HUES64 (cell line): ENCODE measurements around the gene FBXL20.

Experiments used
- H3K27ac ChIP-seq: 2 replicates; pipeline ENCODE4 v1.7.0; 2013; ENCODE audit warnings: low read depth, low read length, inconsistent platforms
- H3K27me3 ChIP-seq: 2 replicates; pipeline ENCODE4 v1.6.1; 2013; ENCODE audit warnings: mild to moderate bottlenecking, low read length; ENCODE audit not compliant: insufficient read depth
- H3K36me3 ChIP-seq: 2 replicates; pipeline ENCODE4 v1.6.1; 2013; ENCODE audit warnings: mild to moderate bottlenecking, low read length; ENCODE audit not compliant: insufficient read depth
- H3K4me1 ChIP-seq: 2 replicates; pipeline ENCODE4 v1.6.1; 2013; ENCODE audit warnings: mild to moderate bottlenecking, low read length, moderate library complexity; ENCODE audit not compliant: insufficient read depth
- H3K4me3 ChIP-seq: 2 replicates; pipeline ENCODE4 v1.5.1; 2013; ENCODE audit warnings: mild to moderate bottlenecking, low read length, moderate library complexity
- H3K9ac ChIP-seq: 2 replicates; pipeline ENCODE4 v1.6.1; 2013; ENCODE audit warnings: mild to moderate bottlenecking, low read depth, low read length
- H3K9me3 ChIP-seq: 2 replicates; pipeline ENCODE4 v1.6.1; 2013; ENCODE audit warnings: low read depth, low read length; ENCODE audit not compliant: insufficient read depth
- WGBS: fragments of 150-250, 120-280 bp; methylation state at CpG from one replicate; pipeline ENCODE4 v1.1.7; 2013; ENCODE audit warnings: missing lambda C conversion rate; 5-methylcytosine and 5-hydroxymethylcytosine counted together

Gene FBXL20

GRCh38 chr17:39236981-39237441, 164.4 kb downstream of the FBXL20 start:
- H3K36me3 ChIP-seq: no peaks in the 10 kb centered on the region
- WGBS: 92% methylated on average over 6 of the region's 6 CpGs
- H3K9ac ChIP-seq: no peak overlapping the region
- H3K27ac ChIP-seq: no peak overlapping the region
- H3K4me1 ChIP-seq: no peaks in the 10 kb centered on the region
- no peaks in the 10 kb centered on the region for H3K9me3 ChIP-seq
- no peaks in the 10 kb centered on the region for H3K27me3 ChIP-seq
- H3K4me3 ChIP-seq: no peak overlapping the region

GRCh38 chr17:39236450-39236927, 164.9 kb downstream of the FBXL20 start:
- no peaks in the 10 kb centered on the region for H3K9me3 ChIP-seq
- no peak overlapping the region for H3K27ac ChIP-seq
- no peak overlapping the region for H3K9ac ChIP-seq
- no peak overlapping the region for H3K4me3 ChIP-seq
- WGBS: 73% methylated on average over 5 of the region's 5 CpGs
- no peaks in the 10 kb centered on the region for H3K27me3 ChIP-seq
- no peaks in the 10 kb centered on the region for H3K36me3 ChIP-seq
- peaks cover 4% of the 10 kb centered on the region; the same call in 1 of the 2 replicates for H3K4me1 ChIP-seq

GRCh38 chr17:39235555-39236449, 165.6 kb downstream of the FBXL20 start:
- Histone ChIP-seq H3K4me1 (peaks cover 7% of the 10 kb centered on the region; the same call in 1 of the 2 replicates), H3K27me3 (no peaks in the 10 kb centered on the region), H3K4me3 (no peak overlapping the region; the same call in 1 of the 2 replicates), H3K9ac (no peak overlapping the region), H3K27ac (no peak overlapping the region), H3K36me3 (no peaks in the 10 kb centered on the region), H3K9me3 (no peaks in the 10 kb centered on the region)
- WGBS: 53% methylated on average over 17 of the region's 18 CpGs

- Histone ChIP-seq H3K27ac (no peak overlapping the region), H3K4me1 (peaks cover 10% of the 10 kb centered on the region; the same call in 1 of the 2 replicates), H3K4me3 (peak overlapping the region; percentile 38), H3K9me3 (no peaks in the 10 kb centered on the region), H3K36me3 (no peaks in the 10 kb centered on the region), H3K27me3 (peaks cover 7% of the 10 kb centered on the region; the same call in 1 of the 2 replicates), H3K9ac (no peak overlapping the region; the same call in 1 of the 2 replicates)
- 26% methylated on average over 20 of the region's 22 CpGs for WGBS
These were observed 169.6 kb downstream of the FBXL20 start for GRCh38 chr17:39231591-39232551.

- no peak overlapping the region for H3K27ac ChIP-seq
- H3K9me3 ChIP-seq: no peaks in the 10 kb centered on the region
- 77% methylated on average over 8 of the region's 10 CpGs for WGBS
- no peak overlapping the region for H3K4me3 ChIP-seq
- H3K36me3 ChIP-seq: no peaks in the 10 kb centered on the region
- H3K27me3 ChIP-seq: peaks cover 15% of the 10 kb centered on the region
- H3K4me1 ChIP-seq: peaks cover 12% of the 10 kb centered on the region
- no peak overlapping the region for H3K9ac ChIP-seq
These were observed 170.3 kb downstream of the FBXL20 start for GRCh38 chr17:39231091-39231561.

GRCh38 chr17:39230361-39230760, 171.1 kb downstream of the FBXL20 start:
- WGBS: 95% methylated on average over 1 of the region's 1 CpG
- peaks cover 20% of the 10 kb centered on the region for H3K27me3 ChIP-seq
- H3K9ac ChIP-seq: no peak overlapping the region
- no peaks in the 10 kb centered on the region for H3K36me3 ChIP-seq
- no peaks in the 10 kb centered on the region for H3K9me3 ChIP-seq
- H3K4me1 ChIP-seq: peaks cover 13% of the 10 kb centered on the region
- H3K4me3 ChIP-seq: no peak overlapping the region
- no peak overlapping the region for H3K27ac ChIP-seq

- H3K4me3 ChIP-seq: no peak overlapping the region
- peaks cover 13% of the 10 kb centered on the region for H3K4me1 ChIP-seq
- peaks cover 30% of the 10 kb centered on the region for H3K27me3 ChIP-seq
- no peak overlapping the region for H3K27ac ChIP-seq
- no peak overlapping the region for H3K9ac ChIP-seq
- WGBS: 70% methylated on average over 11 of the region's 11 CpGs
- no peaks in the 10 kb centered on the region for H3K36me3 ChIP-seq
- H3K9me3 ChIP-seq: no peaks in the 10 kb centered on the region
These were observed 172.0 kb downstream of the FBXL20 start for GRCh38 chr17:39229274-39229913.

GRCh38 chr17:39227364-39227919, 174.0 kb downstream of the FBXL20 start:
- no peaks in the 10 kb centered on the region for H3K36me3 ChIP-seq
- H3K27me3 ChIP-seq: peaks cover 50% of the 10 kb centered on the region
- H3K9ac ChIP-seq: no peak overlapping the region
- no peaks in the 10 kb centered on the region for H3K9me3 ChIP-seq
- WGBS: 87% methylated on average over 2 of the region's 2 CpGs
- no peak overlapping the region for H3K4me3 ChIP-seq
- H3K4me1 ChIP-seq: peaks cover 13% of the 10 kb centered on the region
- H3K27ac ChIP-seq: no peak overlapping the region

- H3K27ac ChIP-seq: no peak overlapping the region
- H3K9me3 ChIP-seq: no peaks in the 10 kb centered on the region
- no peaks in the 10 kb centered on the region for H3K36me3 ChIP-seq
- no peak overlapping the region for H3K9ac ChIP-seq
- 16% methylated on average over 23 of the region's 24 CpGs for WGBS
- peak overlapping the region; percentile 39 for H3K4me3 ChIP-seq
- peaks cover 6% of the 10 kb centered on the region for H3K4me1 ChIP-seq
- H3K27me3 ChIP-seq: peaks cover 57% of the 10 kb centered on the region
These were observed 175.3 kb downstream of the FBXL20 start for GRCh38 chr17:39225959-39226683.
